Bone marrow (tissue), 2 donors: ENCODE measurements around the gene MTX1.
"Not testable (repeated sequence)": the region's sequence is repeated elsewhere in the genome, so short reads cannot be mapped to it uniquely, and the experiment has no call there.

ENCODE experiments used
- DNase-seq, 2 donors: peaks; one replicate each; lab custom pipeline; 2025; lab: John Stamatoyannopoulos, UW

The MTX1 gene

GRCh38 chr1:155207806-155208540 is 522 bp upstream of the MTX1 start, which contains the start of gene THBS3:
TSS of gene THBS3 (minus strand) at chr1:155207897. CDS start at chr1:155207876, 21 bp downstream.
- DNase-seq, result no peak

- no peak for DNase-seq
Measured at GRCh38 chr1:155209312-155209721, 822 bp downstream of the MTX1 start.

- no peak for DNase-seq
Measured at GRCh38 chr1:155210314-155211104, 2.0 kb downstream of the MTX1 start.

GRCh38 chr1:155211381-155212050 is 3.0 kb downstream of the MTX1 start:
- DNase-seq, result not testable (repeated sequence)

- not testable (repeated sequence) for DNase-seq
Measured at GRCh38 chr1:155212051-155212440, 3.6 kb downstream of the MTX1 start.

- DNase-seq, result not testable (repeated sequence)
Measured at GRCh38 chr1:155214702-155215101, 6.2 kb downstream of the MTX1 start.

GRCh38 chr1:155218854-155219591 is 10.5 kb downstream of the MTX1 start:
- DNase-seq, result no peak

GRCh38 chr1:155219592-155220031 is 11.1 kb downstream of the MTX1 start:
- DNase-seq, result peak in 1 of 2 donors; percentile 19

GRCh38 chr1:155220211-155220965 is 11.9 kb downstream of the MTX1 start:
- DNase-seq, result not testable (repeated sequence)

- DNase-seq, result peak in 1 of 2 donors; percentile 65
Measured at GRCh38 chr1:155223047-155223446, 14.6 kb downstream of the MTX1 start.

GRCh38 chr1:155225404-155225759 is 16.9 kb downstream of the MTX1 start:
- not testable (repeated sequence) for DNase-seq

- DNase-seq, result peak; percentile 45 to 95
Measured at GRCh38 chr1:155226188-155226909, 17.9 kb downstream of the MTX1 start.

- no peak for DNase-seq
Measured at GRCh38 chr1:155226910-155227260, 18.4 kb downstream of the MTX1 start.

- peak; percentile 79 to 95 for DNase-seq
Measured at GRCh38 chr1:155227261-155228095, 19.0 kb downstream of the MTX1 start.

- no peak for DNase-seq
Measured at GRCh38 chr1:155228096-155228427, 19.6 kb downstream of the MTX1 start.

- not testable (repeated sequence) for DNase-seq
Measured at GRCh38 chr1:155231302-155231701, 22.8 kb downstream of the MTX1 start.

GRCh38 chr1:155232001-155232978 is 23.8 kb downstream of the MTX1 start:
- DNase-seq, result not testable (repeated sequence)

- not testable (repeated sequence) for DNase-seq
Measured at GRCh38 chr1:155233502-155233901, 25.0 kb downstream of the MTX1 start.
